ENCODE results near the gene ADAP1.
A peak's percentile ranks its signal among the peaks of the same experiment; 100 is the strongest.
"Not testable (repeated sequence)": the region's sequence is repeated elsewhere in the genome, so short reads cannot be mapped to it uniquely, and the experiment has no call there.

ADAP1 gene, protein sequence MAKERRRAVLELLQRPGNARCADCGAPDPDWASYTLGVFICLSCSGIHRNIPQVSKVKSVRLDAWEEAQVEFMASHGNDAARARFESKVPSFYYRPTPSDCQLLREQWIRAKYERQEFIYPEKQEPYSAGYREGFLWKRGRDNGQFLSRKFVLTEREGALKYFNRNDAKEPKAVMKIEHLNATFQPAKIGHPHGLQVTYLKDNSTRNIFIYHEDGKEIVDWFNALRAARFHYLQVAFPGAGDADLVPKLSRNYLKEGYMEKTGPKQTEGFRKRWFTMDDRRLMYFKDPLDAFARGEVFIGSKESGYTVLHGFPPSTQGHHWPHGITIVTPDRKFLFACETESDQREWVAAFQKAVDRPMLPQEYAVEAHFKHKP

DNA sequence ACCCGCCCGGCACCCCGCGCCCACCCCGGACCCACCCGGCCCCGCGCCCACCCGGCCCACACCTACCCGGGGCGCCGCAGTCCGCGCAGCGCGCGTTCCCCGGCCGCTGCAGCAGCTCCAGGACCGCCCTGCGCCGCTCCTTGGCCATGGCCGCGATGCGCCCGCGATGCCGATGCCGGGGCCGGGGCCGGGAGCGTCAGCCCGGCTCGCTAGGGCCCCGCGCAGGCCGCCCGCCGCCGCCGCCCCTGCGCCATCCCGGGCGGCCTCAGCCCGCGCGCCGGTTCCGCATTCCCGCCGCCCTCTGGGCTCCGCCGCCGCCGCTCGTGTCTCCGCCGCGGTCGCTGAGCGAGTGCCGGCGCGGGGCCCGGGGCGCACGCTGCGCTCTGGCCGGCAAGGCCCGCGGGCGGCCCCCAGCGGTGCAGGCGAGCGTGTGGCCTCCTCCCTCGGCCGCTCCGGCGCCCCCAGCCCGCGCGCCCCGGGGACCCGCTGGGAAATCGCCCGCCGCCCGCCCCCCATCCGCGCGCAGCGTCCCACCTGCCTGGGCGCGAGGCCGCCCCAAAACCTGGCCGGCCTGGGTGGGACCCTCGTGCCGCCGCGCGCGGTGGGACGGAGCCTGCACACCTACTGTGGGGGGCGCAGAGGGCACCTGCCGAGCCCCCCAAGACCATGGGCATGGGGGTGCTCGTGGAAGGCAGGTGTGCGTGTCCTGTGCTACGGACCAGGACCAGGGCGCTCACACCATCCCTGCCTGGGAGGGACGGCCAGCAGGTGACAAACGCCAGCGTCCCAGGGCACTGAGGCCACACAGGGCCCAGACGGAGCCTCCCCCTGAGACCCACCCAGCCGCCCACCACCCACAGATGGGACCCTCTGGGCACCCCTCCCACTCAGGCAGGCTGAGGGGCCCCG, at the start of gene ADAP1:
Gene ADAP1 (minus strand): TSS at position 351 of the 909 bp plus-strand sequence. CDS start 203 bp downstream, at position 148.
- no peak for DNase-seq

- not testable (repeated sequence) for DNase-seq
Observed at GRCh38 chr7:1002445-1002844, 48.0 kb upstream of the ADAP1 start.

DNA sequence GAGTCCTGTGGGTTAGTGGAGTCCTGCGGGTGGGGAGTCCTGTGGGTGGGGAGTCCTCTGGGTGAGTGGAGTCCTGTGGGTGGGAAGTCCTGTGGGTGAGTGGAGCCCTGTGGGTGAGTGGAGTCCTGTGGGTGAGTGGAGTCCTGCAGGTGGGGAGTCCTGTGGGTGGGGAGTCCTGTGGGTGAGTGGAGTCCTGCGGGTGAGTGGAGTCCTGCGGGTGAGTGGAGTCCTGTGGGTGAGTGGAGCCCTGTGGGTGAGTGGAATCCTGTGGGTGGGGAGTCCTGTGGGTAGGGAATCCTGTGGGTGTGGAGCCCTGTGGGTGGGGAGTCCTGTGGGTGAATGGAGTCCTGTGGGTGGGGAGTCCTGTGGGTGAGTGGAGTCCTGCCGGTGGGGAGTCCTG, 47.5 kb upstream of the ADAP1 start:
- DNase-seq = not testable (repeated sequence)

DNA sequence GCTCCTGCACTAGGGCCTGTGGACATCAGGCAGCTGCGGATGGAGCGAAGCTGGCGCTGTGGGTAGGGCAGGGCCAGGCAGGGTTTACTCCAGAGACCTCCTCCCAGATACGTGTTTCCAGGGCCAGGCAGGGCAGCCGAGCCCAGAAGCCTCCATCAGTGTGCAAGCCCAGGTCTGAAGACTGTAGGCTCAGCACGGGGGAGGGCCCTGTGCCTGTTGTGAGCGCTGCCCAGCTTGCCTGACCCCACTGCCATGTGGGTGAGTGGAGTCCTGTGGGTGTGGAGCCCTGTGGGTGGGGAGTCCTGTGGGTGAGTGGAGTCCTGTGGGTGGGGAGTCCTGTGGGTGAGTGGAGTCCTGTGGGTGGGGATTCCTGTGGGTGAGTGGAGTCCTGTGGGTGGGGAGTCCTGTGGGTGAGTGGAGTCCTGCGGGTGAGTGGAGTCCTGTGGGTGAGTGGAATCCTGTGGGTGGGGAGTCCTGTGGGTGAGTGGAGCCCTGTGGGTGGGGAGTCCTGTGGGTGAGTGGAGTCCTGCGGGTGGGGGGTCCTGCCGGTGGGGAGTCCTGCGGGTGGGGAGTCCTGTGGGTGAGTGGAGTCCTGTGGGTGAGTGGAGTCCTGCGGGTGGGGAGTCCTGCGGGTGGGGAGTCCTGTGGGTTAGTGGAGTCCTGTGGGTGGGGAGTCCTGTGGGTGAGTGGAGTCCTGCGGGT, 46.7 kb upstream of the ADAP1 start:
- DNase-seq = not testable (repeated sequence)

- DNase-seq = no peak
Observed at GRCh38 chr7:999941-1000935, 45.8 kb upstream of the ADAP1 start.

DNA sequence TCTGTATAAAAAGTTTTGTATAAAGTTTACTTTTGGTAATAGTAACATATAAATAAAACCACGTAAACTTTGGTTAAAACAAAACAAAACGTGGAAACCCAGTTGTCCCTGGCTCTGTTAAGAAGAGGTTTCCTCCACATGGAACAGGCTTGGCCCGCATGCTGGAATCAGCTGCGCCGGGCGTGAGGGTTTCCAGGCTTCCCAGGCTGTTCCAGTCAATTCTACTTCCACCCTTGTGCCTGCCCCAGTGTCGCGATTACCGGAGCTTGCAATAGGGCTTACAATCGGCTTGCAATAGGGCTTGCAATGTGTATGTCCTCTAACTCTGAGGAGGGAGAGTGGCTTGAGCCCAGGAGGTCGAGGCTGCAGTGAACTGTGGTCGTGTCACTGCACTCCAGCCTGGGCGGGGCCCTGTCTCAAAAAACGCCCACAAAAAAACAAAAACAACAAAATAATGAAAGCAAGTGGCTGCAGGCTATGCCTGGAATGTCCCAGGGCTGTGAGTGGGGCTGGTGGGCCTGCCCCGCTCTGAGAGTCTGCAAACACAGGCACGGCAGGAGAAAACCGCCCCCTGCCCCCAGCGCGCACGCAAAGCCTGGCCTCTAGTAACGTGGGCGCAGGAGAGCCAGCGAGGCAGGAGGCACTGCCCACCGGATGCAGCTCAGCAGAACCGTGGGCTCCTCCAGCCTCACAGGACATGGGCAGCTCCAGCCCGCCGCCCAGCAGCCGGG, 44.8 kb upstream of the ADAP1 start:
- DNase-seq = no peak

GRCh38 chr7:997404-998395, 43.2 kb upstream of the ADAP1 start:
- peak; percentile 49 for DNase-seq

DNA sequence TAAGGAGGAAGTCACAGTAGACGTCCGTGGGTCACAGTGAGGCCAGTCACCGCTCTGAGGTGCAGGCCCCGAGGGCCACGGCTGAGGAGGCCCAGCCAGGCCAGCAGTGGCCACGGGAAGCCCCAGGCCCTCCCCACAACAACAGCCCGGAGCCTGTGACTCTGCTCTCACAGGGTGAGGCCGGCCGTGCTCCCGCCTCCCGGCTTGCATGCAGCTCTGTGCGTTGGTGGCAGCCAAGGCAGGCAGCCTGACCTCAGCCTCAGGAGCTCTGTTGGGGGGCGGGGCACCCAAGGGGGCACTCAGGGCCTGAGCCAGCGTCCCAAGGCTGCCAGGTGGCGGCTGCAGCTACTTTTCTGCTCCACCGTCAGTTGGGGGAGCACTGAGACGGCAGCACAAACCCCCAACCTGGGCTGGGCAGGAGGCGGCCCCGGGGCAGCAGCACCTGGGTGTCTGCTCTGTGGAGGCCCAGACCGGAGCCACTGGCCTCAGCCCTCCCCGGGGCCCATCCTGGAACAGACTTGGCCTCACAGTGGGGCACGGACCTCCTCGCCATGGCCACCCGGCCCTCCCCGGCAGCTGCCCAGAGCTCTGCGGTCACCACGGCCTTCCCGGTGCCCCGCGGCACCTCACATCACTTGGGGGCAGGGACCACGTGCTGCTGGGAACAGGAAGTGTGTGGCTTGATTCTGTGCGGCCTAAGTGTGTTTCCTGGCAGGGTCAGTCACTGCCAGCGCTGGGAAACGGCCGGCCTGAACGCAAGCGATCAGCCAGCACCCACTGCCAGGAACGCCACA, 41.8 kb upstream of the ADAP1 start:
- DNase-seq = no peak

DNA sequence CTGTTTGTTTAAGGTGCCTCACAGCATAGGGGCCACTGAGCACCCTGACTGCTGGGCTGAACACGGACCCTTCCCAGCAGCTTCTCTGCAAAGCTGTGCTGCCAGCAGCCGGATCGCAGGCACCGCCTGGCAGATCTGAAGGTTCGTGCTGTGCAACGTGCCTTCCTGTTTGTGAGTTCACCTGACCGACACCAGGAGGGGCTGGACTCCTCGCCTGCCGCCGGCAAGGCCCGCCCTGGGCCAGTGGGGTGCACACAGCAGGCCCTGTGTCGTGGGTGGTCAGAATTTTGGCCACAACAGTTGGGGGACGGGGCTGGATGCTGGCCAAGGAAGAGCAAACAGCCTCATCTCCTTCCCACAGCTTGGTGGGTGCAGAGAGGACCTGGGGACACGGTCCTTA, 41.1 kb upstream of the ADAP1 start:
- DNase-seq = no peak

GRCh38 chr7:994592-995308, 40.3 kb upstream of the ADAP1 start:
- no peak for DNase-seq

DNA sequence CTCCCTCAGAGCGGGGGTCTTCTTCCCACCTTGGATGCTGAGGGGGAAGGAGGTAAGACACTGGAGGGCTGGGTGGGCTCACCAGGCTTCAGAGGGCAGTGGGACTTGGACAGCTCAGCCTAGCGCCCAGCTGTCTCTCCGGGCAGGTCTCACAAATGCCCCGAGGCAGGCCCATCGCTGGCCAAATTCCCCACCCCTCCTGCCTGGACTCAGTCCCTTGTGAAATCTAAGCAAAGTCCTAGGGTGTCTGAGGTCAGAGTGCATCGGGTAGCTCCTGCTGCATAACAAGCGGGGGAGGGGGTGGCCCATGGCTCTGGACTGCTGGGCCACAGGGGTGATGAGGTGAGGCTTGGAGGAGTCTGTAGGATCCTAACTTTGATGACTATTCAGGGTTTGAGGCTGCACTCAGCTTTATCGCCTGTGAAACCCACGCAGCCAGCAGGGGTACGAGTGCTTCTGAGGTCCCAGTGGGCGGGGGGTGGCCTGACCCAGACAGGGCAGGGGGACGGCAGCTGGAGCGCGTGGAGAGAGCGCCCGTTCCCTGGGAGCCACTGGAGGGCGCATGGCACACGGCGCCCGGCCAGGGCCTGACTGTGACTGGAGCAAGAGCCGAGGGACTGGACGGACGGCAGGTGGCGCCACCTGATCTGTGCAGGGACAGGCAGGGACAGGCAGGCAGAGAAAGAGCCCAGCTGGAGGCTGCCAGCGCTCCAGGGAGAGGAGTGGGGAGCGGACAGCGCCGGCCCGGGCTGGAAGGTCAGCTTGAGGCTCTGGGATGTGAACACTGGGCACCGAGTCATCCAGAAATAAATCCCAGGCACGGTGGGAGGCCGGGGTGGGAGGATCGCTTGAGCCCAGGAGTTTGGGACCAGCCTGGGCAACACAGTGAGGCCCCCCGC, 38.5 kb upstream of the ADAP1 start:
- peak; percentile 65 for DNase-seq

DNA sequence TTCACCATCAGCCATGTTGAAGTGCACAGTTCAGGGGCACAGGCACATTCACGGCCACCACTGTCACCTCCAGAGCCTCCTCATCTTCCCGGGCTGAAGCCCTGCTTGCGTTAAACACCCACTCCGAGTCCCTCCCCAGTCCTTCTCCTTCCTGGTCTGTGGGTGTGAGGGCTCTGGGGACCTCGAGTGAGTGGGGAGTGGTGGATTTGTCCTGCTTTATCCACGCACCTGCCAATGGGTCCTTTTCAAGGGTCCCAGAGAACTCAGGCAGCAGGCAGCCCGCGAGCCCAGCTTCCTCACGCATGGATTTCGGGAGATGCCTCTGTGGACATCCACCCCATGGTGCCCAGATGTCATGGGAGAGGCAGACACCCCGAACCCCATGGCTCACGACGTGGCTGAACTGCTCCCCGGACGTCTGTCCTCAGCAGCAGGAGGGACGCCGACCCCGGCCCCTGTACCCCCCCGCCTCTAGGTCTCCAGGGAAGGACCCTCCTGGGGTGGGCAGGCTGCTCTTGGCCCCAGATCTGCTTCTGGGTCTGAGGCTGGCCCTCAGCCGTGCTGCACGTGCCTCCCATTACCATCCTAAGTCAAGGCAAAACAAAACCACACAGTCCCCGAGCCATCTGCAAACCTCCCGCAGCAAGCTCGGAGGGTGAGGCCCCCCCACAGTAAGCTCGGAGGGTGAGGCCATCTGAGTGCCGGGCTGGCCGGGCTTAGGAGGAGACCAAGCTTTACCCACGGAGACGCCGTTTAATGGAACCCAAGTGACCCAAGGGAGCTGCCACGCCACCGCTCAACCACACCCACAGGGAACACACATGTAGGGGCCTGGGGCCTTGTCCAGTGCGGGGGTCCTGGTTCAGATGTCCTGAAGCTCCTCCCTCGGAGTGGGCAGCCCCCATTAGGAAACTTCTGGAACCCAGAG, 37.5 kb upstream of the ADAP1 start:
- no peak for DNase-seq

DNA sequence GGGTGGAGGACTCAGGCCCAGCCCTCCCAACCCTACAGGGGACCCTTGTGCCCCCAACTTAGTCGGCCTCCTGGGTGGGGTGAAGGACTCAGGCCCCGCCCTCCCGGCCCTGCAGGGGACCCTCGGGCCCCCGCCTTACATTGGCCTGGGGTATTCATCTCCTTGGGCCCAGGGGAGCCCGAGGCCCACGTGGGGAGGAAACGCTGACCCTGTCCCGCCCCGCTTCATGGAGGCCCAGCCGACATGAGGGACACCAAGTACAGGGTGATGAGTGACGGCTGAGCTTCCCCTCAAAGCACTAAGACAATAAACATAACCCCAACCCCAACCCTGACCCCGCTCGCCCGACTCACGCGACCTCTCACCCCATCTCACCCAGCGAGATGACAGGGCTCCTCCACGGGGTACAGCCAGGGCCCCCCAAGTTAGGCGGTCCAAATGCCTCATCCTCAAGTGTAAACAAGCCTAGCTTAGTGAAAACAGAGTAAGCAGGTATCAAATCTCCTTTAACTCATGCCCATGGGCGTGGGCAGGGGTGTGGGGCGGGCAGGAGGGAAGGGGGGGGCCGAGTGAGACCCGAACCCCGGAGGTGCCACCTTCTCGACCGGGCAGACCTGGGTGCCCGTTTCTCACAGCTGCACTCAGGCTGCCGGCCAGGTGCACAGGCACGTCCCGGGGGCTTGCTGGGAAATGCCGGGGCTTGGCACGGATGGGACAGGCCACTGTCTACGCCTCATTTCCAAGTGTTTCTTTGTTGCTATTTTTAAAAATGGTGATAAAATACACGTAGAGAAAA, 36.7 kb upstream of the ADAP1 start:
- no peak for DNase-seq

GRCh38 chr7:990352-990932, 36.0 kb upstream of the ADAP1 start:
- no peak for DNase-seq

- no peak for DNase-seq
Observed at GRCh38 chr7:988963-989529, 34.6 kb upstream of the ADAP1 start.

Data from NCI-H1417 treated with DMSO at 0.1 percent for 48 hours (cell line).